A673 (cell line): ENCODE measurements around the gene ZFP92. TPM values are rescaled to one million over a fixed set of nuclear protein-coding genes. Genes with fewer than 3 reads are reported as not detected.

Experiments
- BruUV-seq: library from RNA; stranded (reverse); fragments of 400-500 nt; replicated peaks from 2 replicates; lab custom pipeline; 2021; lab: Mats Ljungman, UMichigan
- CTCF ChIA-PET: fragments of 300-600 bp; sonication (Branson Sonifier 250); formaldehyde crosslinking; loops from one replicate; lab custom pipeline; 2022; ENCODE audit warnings: antibody characterized with exemption; lab: Charles Lee
- POLR2A ChIA-PET: fragments of 300-600 bp; sonication (Branson Sonifier 250); formaldehyde crosslinking; loops from one replicate; lab custom pipeline; 2022; ENCODE audit warnings: antibody characterized with exemption; ENCODE audit not compliant: low non-redundant PET; lab: Charles Lee
- DNase-seq: peaks from one replicate; pipeline ENCODE4 v3.0.0-alpha.2; 2015; ENCODE audit warnings: low spot score
- H3K27ac ChIP-seq: fragments of 200-600 bp; sonication (generic); 2 replicates; pipeline ENCODE4 v1.5.1; 2016; ENCODE audit warnings: mixed run types, low read depth, mild to moderate bottlenecking, mixed read lengths, antibody characterized with exemption, low read length; ENCODE audit not compliant: poor library complexity, severe bottlenecking
- H3K27me3 ChIP-seq: fragments of 200-600 bp; sonication (generic); replicated peaks from 2 replicates; pipeline ENCODE4 v1.6.1; 2017; ENCODE audit warnings: mixed run types, low read depth, mild to moderate bottlenecking, mixed read lengths, antibody characterized with exemption, low read length; ENCODE audit not compliant: insufficient read depth, poor library complexity
- H3K36me3 ChIP-seq: fragments of 200-600 bp; sonication (generic); 2 replicates; pipeline ENCODE4 v1.6.1; 2016; ENCODE audit warnings: mixed run types, mild to moderate bottlenecking, mixed read lengths, antibody characterized with exemption, low read length; ENCODE audit not compliant: insufficient read depth, poor library complexity, severe bottlenecking
- H3K4me1 ChIP-seq: fragments of 200-600 bp; sonication (generic); 2 replicates; pipeline ENCODE4 v1.6.1; 2017; ENCODE audit warnings: mixed run types, mild to moderate bottlenecking, mixed read lengths, antibody characterized with exemption, low read length; ENCODE audit not compliant: insufficient read depth, poor library complexity, severe bottlenecking
- H3K4me3 ChIP-seq: fragments of 200-600 bp; sonication (generic); 2 replicates; pipeline ENCODE4 v1.5.1; 2016; ENCODE audit warnings: low read depth, mixed run types, mild to moderate bottlenecking, mixed read lengths, low read length; ENCODE audit not compliant: poor library complexity, severe bottlenecking
- H3K9me3 ChIP-seq: fragments of 200-600 bp; sonication (generic); 2 replicates; pipeline ENCODE4 v1.6.1; 2016; ENCODE audit warnings: mixed run types, low read depth, mild to moderate bottlenecking, mixed read lengths, antibody characterized with exemption, low read length; ENCODE audit not compliant: poor library complexity, severe bottlenecking
- CTCF ChIP-seq: fragments of 300-800, 200-600 bp; sonication (generic); conservative IDR thresholded peaks from 2 replicates; pipeline ENCODE4 v1.5.1; 2017; ENCODE audit warnings: low read depth, mild to moderate bottlenecking, antibody characterized with exemption, low read length, moderate library complexity, mixed read lengths
- EZH2 ChIP-seq: fragments of 200-600 bp; sonication (generic); IDR thresholded peaks from 2 replicates; pipeline ENCODE4 v1.6.1; 2017; ENCODE audit warnings: borderline replicate concordance, low read depth, mild to moderate bottlenecking, mixed read lengths, antibody characterized with exemption, low read length; ENCODE audit not compliant: poor library complexity, severe bottlenecking
- intact Hi-C: fragments of 100-400 bp; cut with micrococcal nuclease; formaldehyde crosslinking; loops from one replicate; pipeline ENCODE4 v1.10.0; 2022; ENCODE audit not compliant: unreplicated experiment
- total RNA-seq: library from RNA; stranded (reverse); gene quantifications from 2 replicates; pipeline ENCODE4 v1.2.3, GENCODE V29; 2021

Gene ZFP92
- total RNA-seq, 1 experiment from 2014 or later: 0.41 TPM

GRCh38 chrX:153408871-153409351, 2.4 kb upstream of the ZFP92 start:
- ChIA-PET CTCF (no interaction called here), POLR2A (no interaction called here)
- Histone ChIP-seq H3K4me3 (no peak overlapping the region), H3K27ac (no peak overlapping the region), H3K36me3 (no peaks in the 10 kb centered on the region), H3K9me3 (no peaks in the 10 kb centered on the region), H3K27me3 (no peaks in the 10 kb centered on the region), H3K4me1 (no peaks in the 10 kb centered on the region)
- no TSS peak for BruUV-seq
- intact Hi-C loops: no loop called here
- DNase-seq: no peak
- no peak for TF ChIP-seq CTCF
- no peak for TF ChIP-seq EZH2

- Histone ChIP-seq H3K4me1 (no peaks in the 10 kb centered on the region), H3K9me3 (no peaks in the 10 kb centered on the region), H3K27me3 (no peaks in the 10 kb centered on the region), H3K27ac (no peak overlapping the region), H3K4me3 (no peak overlapping the region), H3K36me3 (no peaks in the 10 kb centered on the region)
- DNase-seq: no peak
- intact Hi-C loops: no loop called here
- no peak for TF ChIP-seq EZH2
- TF ChIP-seq CTCF: no peak
- ChIA-PET POLR2A (no interaction called here), CTCF (no interaction called here)
- no TSS peak for BruUV-seq
These were observed 1.7 kb upstream of the ZFP92 start for GRCh38 chrX:153409414-153410101.

- Histone ChIP-seq H3K9me3 (no peaks in the 10 kb centered on the region), H3K27ac (no peak overlapping the region), H3K4me3 (no peak overlapping the region), H3K27me3 (no peaks in the 10 kb centered on the region), H3K36me3 (no peaks in the 10 kb centered on the region), H3K4me1 (no peaks in the 10 kb centered on the region)
- no TSS peak for BruUV-seq
- ChIA-PET CTCF (no interaction called here), POLR2A (no interaction called here)
- DNase-seq: no peak
- TF ChIP-seq EZH2 (no peak), CTCF (no peak)
- intact Hi-C loops: no loop called here
These were observed 899 bp upstream of the ZFP92 start for GRCh38 chrX:153410373-153410772.
